Uterus (tissue), 4 donors: Measurements from ENCODE around the gene ATP23. TPM values are rescaled to one million over a fixed set of nuclear protein-coding genes. Genes with fewer than 3 reads are reported as not detected.

Source experiments
- DNase-seq, 2 donors: peaks; one replicate each; pipeline ENCODE4 v3.0.0-alpha.2; 2019 to 2020
- H3K27ac ChIP-seq, 2 donors: fragments of 200-600 bp; sonication (generic); 1 replicate in 1 of 2; 2 replicates in 1 of 2; pipeline ENCODE4 v1.5.1; 2016 to 2018
- H3K27me3 ChIP-seq, 2 donors: fragments of 200-600 bp; sonication (generic); one replicate each; pipeline ENCODE4 v1.5.1; 2018 to 2019; ENCODE audit warnings: control low read depth in 1 of 2
- H3K36me3 ChIP-seq, 2 donors: fragments of 200-600 bp; sonication (generic); one replicate each; pipeline ENCODE4 v1.5.1; 2019; ENCODE audit warnings: control low read depth in 1 of 2
- H3K4me1 ChIP-seq, 2 donors: fragments of 200-600 bp; sonication (generic); one replicate each; pipeline ENCODE4 v1.5.1; 2018 to 2019; ENCODE audit warnings: control low read depth in 1 of 2
- H3K4me3 ChIP-seq, 2 donors: fragments of 200-600 bp; sonication (generic); 1 replicate in 1 of 2; 2 replicates in 1 of 2; pipeline ENCODE4 v1.5.1; 2018 to 2019; ENCODE audit warnings: mild to moderate bottlenecking in 1 of 2
- H3K9me3 ChIP-seq, 2 donors: fragments of 200-600 bp; sonication (generic); one replicate each; pipeline ENCODE4 v1.5.1; 2019; ENCODE audit warnings: control low read depth in 1 of 2
- CTCF ChIP-seq, 4 experiments: fragments of 200-600 bp in 2 of 4; fragments of 450-650 bp in 2 of 4; sonication (generic) in 2 of 4; IDR thresholded peaks; one replicate each; pipeline ENCODE4 v1.5.1; 2016 to 2019; ENCODE audit warnings: antibody characterized with exemption in 4 of 4, mild to moderate bottlenecking in 2 of 4, moderate library complexity in 1 of 4
- POLR2A ChIP-seq, 2 donors: fragments of 450-650 bp; IDR thresholded peaks; one replicate each; pipeline ENCODE4 v1.6.1; 2016; ENCODE audit warnings: antibody characterized with exemption in 2 of 2, mild to moderate bottlenecking in 1 of 2, moderate library complexity in 1 of 2
- intact Hi-C: fragments of 100-400 bp; cut with DNase I; formaldehyde crosslinking; loops from one replicate; pipeline ENCODE4 v1.15.1; 2023; ENCODE audit warnings: low total_unique reads
- total RNA-seq, 4 donors: library from RNA; depleted of rRNA in 3 of 4; stranded (reverse); fragments of >200 nt in 3 of 4; gene quantifications; one replicate each; pipeline versions ENCODE4 v1.1.0 to v1.2.4, GENCODE V29; 2014 to 2023
- donor health status: DM: yes; HTN: yes; CAD: no.

The ATP23 gene
- total RNA-seq, 4 donors from 2014 or later, result 4.9 to 59.1 (median 8.6) TPM

GRCh38 chr12:57940052-57940914 is 1.1 kb upstream of the ATP23 start:
- intact Hi-C loops, result no loop called here
- Histone ChIP-seq H3K36me3 (no peaks in the 10 kb centered on the region), H3K9me3 (no peaks in the 10 kb centered on the region), H3K4me3 (peak overlapping the region; percentile 44 to 57), H3K27ac (peak overlapping the region; percentile 78 to 82), H3K27me3 (no peaks in the 10 kb centered on the region), H3K4me1 (no peaks in the 10 kb centered on the region)
- no peak for TF ChIP-seq CTCF (IDR thresholded peaks at IDR 0.05)
- TF ChIP-seq POLR2A (IDR thresholded peaks at IDR 0.05), result no peak
- no peak for DNase-seq

GRCh38 chr12:57940915-57941164 is 527 bp upstream of the ATP23 start:
- peak in 1 of 2 donors; percentile 24 for DNase-seq
- H3K9me3 ChIP-seq, result no peaks in the 10 kb centered on the region
- H3K36me3 ChIP-seq, result no peaks in the 10 kb centered on the region
- H3K4me3 ChIP-seq, result peak overlapping the region; percentile 44 to 57
- TF ChIP-seq POLR2A (IDR thresholded peaks at IDR 0.05), result no peak
- no peaks in the 10 kb centered on the region for H3K27me3 ChIP-seq
- H3K4me1 ChIP-seq, result no peaks in the 10 kb centered on the region
- H3K27ac ChIP-seq, result peak overlapping the region; percentile 78 to 82
- intact Hi-C loops, result no loop called here

GRCh38 chr12:57943438-57944080 is 2.2 kb downstream of the ATP23 start:
- intact Hi-C loops, result no loop called here
- H3K27me3 ChIP-seq, result no peaks in the 10 kb centered on the region
- H3K9me3 ChIP-seq, result no peaks in the 10 kb centered on the region
- H3K4me1 ChIP-seq, result no peaks in the 10 kb centered on the region
- TF ChIP-seq POLR2A (IDR thresholded peaks at IDR 0.05), result no peak
- no peak for TF ChIP-seq CTCF (IDR thresholded peaks at IDR 0.05)
- DNase-seq, result no peak
- H3K4me3 ChIP-seq, result no peak overlapping the region
- H3K36me3 ChIP-seq, result no peaks in the 10 kb centered on the region
- H3K27ac ChIP-seq, result no peak overlapping the region

- TF ChIP-seq POLR2A (IDR thresholded peaks at IDR 0.05) (no peak), CTCF (IDR thresholded peaks at IDR 0.05) (no peak)
Observed at GRCh38 chr12:57944313-57945023, 3.1 kb downstream of the ATP23 start.

GRCh38 chr12:57952766-57953165 is 11.4 kb downstream of the ATP23 start:
- no peak for DNase-seq
- TF ChIP-seq POLR2A (IDR thresholded peaks at IDR 0.05) (no peak), CTCF (IDR thresholded peaks at IDR 0.05) (no peak)
- Histone ChIP-seq H3K4me3 (no peak overlapping the region), H3K27me3 (peaks cover 0 to 4% of the 10 kb centered on the region in 2 donors), H3K4me1 (no peaks in the 10 kb centered on the region), H3K27ac (no peak overlapping the region), H3K9me3 (no peaks in the 10 kb centered on the region), H3K36me3 (no peaks in the 10 kb centered on the region)
- intact Hi-C loops, result no loop called here

More at GRCh38 chr12:57944313-57945023, 3.1 kb downstream of the ATP23 start:
- intact Hi-C loops, result no loop called here
- no peaks in the 10 kb centered on the region for H3K36me3 ChIP-seq
- H3K4me3 ChIP-seq, result no peak overlapping the region
- H3K4me1 ChIP-seq, result no peaks in the 10 kb centered on the region
- DNase-seq, result no peak
- H3K27me3 ChIP-seq, result no peaks in the 10 kb centered on the region
- no peak overlapping the region for H3K27ac ChIP-seq
- no peaks in the 10 kb centered on the region for H3K9me3 ChIP-seq
